OCI-LY7 (cell line): ENCODE results near the gene STK32A. TPM values are rescaled to one million over a fixed set of nuclear protein-coding genes. Genes with fewer than 3 reads are reported as not detected.

Experiments
- BruUV-seq: library from RNA; stranded (reverse); fragments of 400-500 nt; replicated peaks from 2 replicates; lab custom pipeline; 2021; lab: Mats Ljungman, UMichigan
- CTCF ChIA-PET: fragments of 300-600 bp; sonication (Branson Sonifier 250); formaldehyde crosslinking; loops from one replicate; lab custom pipeline; 2022; ENCODE audit warnings: antibody characterized with exemption; ENCODE audit not compliant: unreplicated experiment; lab: Charles Lee
- POLR2A ChIA-PET: fragments of 300-600 bp; sonication (Branson Sonifier 250); formaldehyde crosslinking; loops from one replicate; lab custom pipeline; 2022; ENCODE audit warnings: antibody characterized with exemption; lab: Charles Lee
- DNase-seq: peaks from one replicate; pipeline ENCODE4 v3.0.0-alpha.2; 2015; ENCODE audit warnings: low spot score
- H2AFZ ChIP-seq: fragments of 200-600 bp; sonication (generic), shearing (Covaris generic); 2 replicates; pipeline ENCODE4 v1.6.1; 2014; ENCODE audit warnings: mild to moderate bottlenecking, antibody characterized with exemption, low read length, moderate library complexity
- H3K27ac ChIP-seq: fragments of 200-600 bp; sonication (generic); 2 replicates; pipeline ENCODE4 v1.5.1; 2014; ENCODE audit warnings: mixed run types, low read depth, mild to moderate bottlenecking, moderate library complexity, low read length, inconsistent platforms; ENCODE audit not compliant: poor library complexity, severe bottlenecking
- H3K36me3 ChIP-seq: fragments of 200-600 bp; sonication (generic); 2 replicates; pipeline ENCODE4 v1.6.1; 2014; ENCODE audit warnings: mild to moderate bottlenecking, antibody characterized with exemption, low read length, moderate library complexity, mixed read lengths; ENCODE audit not compliant: insufficient read depth
- H3K4me1 ChIP-seq: fragments of 200-600 bp; sonication (generic); 2 replicates; pipeline ENCODE4 v1.5.1; 2014; ENCODE audit warnings: mild to moderate bottlenecking, low read length; ENCODE audit not compliant: insufficient read depth, poor library complexity, severe bottlenecking
- H3K4me2 ChIP-seq: fragments of 200-600 bp; sonication (generic); 2 replicates; pipeline ENCODE4 v1.6.1; 2014; ENCODE audit warnings: mild to moderate bottlenecking, low read length
- H3K4me3 ChIP-seq: fragments of 200-600 bp; sonication (generic); 2 replicates; pipeline ENCODE4 v1.5.1; 2014; ENCODE audit warnings: mild to moderate bottlenecking, low read depth, low read length; ENCODE audit not compliant: poor library complexity, severe bottlenecking
- H3K79me2 ChIP-seq: fragments of 200-600 bp; sonication (generic); 2 replicates; pipeline ENCODE4 v1.6.1; 2016; ENCODE audit warnings: low read depth, mild to moderate bottlenecking, low read length, moderate library complexity, mixed read lengths; ENCODE audit not compliant: insufficient read depth
- H3K9me2 ChIP-seq: fragments of 200-600 bp; sonication (generic); 2 replicates; pipeline ENCODE4 v1.6.1; 2016; ENCODE audit warnings: mild to moderate bottlenecking, low read length, mixed read lengths; ENCODE audit not compliant: insufficient read depth
- H3K9me3 ChIP-seq: fragments of 200-600 bp; sonication (generic); 2 replicates; pipeline ENCODE4 v1.6.1; 2014; ENCODE audit warnings: mild to moderate bottlenecking, mixed run types, low read length, mixed read lengths
- H4K20me1 ChIP-seq: fragments of 200-600 bp; sonication (generic); 2 replicates; pipeline ENCODE4 v1.6.1; 2014; ENCODE audit warnings: mild to moderate bottlenecking, antibody characterized with exemption, low read length, moderate library complexity, mixed read lengths; ENCODE audit not compliant: insufficient read depth
- CTCF ChIP-seq: fragments of 200-600 bp; sonication (generic); conservative IDR thresholded peaks from 2 replicates; pipeline ENCODE4 v1.5.1; 2014; ENCODE audit warnings: mild to moderate bottlenecking, antibody characterized with exemption, low read length, moderate library complexity, mixed read lengths
- EZH2phosphoT487 ChIP-seq: fragments of 200-600 bp; sonication (generic); IDR thresholded peaks from 2 replicates; pipeline ENCODE4 v1.6.1; 2018; ENCODE audit warnings: low read depth, borderline replicate concordance, mild to moderate bottlenecking, mixed run types, antibody characterized with exemption, low read length, moderate library complexity, mixed read lengths
- intact Hi-C: fragments of 100-400 bp; cut with micrococcal nuclease; formaldehyde crosslinking; loops from one replicate; pipeline ENCODE4 v1.10.0; 2022; ENCODE audit not compliant: unreplicated experiment
- total RNA-seq, 2 experiments: library from RNA; depleted of rRNA in 1 of 2; stranded (reverse); fragments of >200 nt in 1 of 2; shearing (Covaris generic) in 1 of 2; gene quantifications; 2 replicates each; pipeline ENCODE4 v1.2.3, GENCODE V29; 2014 to 2022

STK32A gene
- total RNA-seq, 2 experiments from 2014 or later = not detected

- Histone ChIP-seq H3K4me1 (no peaks in the 10 kb centered on the region), H3K9me2 (no peaks in the 10 kb centered on the region), H2AFZ (no peak overlapping the region), H3K4me3 (no peak overlapping the region), H3K4me2 (no peak overlapping the region), H3K36me3 (no peaks in the 10 kb centered on the region), H3K9me3 (no peaks in the 10 kb centered on the region), H3K27ac (no peak overlapping the region), H4K20me1 (no peaks in the 10 kb centered on the region), H3K79me2 (no peaks in the 10 kb centered on the region)
- no peak for DNase-seq
- intact Hi-C loops = no loop called here
- no TSS peak for BruUV-seq
- ChIA-PET CTCF (no interaction called here), POLR2A (interaction anchor here (0.6 kb wide), 1 partner anchor 33 kb away, joined by 4 read pairs; no protein-coding TSS in a partner anchor)
- TF ChIP-seq CTCF = no peak
- TF ChIP-seq EZH2phosphoT487 = no peak
Measured at GRCh38 chr5:147400126-147400809, 165.4 kb downstream of the STK32A start.

- Histone ChIP-seq H4K20me1 (no peaks in the 10 kb centered on the region), H3K27ac (no peak overlapping the region), H2AFZ (no peak overlapping the region), H3K79me2 (no peaks in the 10 kb centered on the region), H3K9me3 (no peaks in the 10 kb centered on the region), H3K36me3 (no peaks in the 10 kb centered on the region), H3K4me1 (no peaks in the 10 kb centered on the region), H3K4me3 (no peak overlapping the region), H3K4me2 (no peak overlapping the region), H3K9me2 (no peaks in the 10 kb centered on the region)
- TF ChIP-seq EZH2phosphoT487 = no peak
- TF ChIP-seq CTCF = no peak
- no peak for DNase-seq
- intact Hi-C loops = no loop called here
- no TSS peak for BruUV-seq
- ChIA-PET CTCF (no interaction called here), POLR2A (interaction anchor here (0.6 kb wide), 1 partner anchor 33 kb away, joined by 4 read pairs; no protein-coding TSS in a partner anchor)
Measured at GRCh38 chr5:147400881-147401280, 166.1 kb downstream of the STK32A start.
